Karpas-422 (cell line): ENCODE measurements around the gene PALM. TPM values are rescaled to one million over a fixed set of nuclear protein-coding genes. Genes with fewer than 3 reads are reported as not detected.

Experiments used
- DNase-seq: peaks from one replicate; pipeline ENCODE4 v3.0.0-alpha.2; 2015
- H2AFZ ChIP-seq: fragments of 200-600 bp; sonication (generic); 2 replicates; pipeline ENCODE4 v1.6.1; 2014; ENCODE audit warnings: antibody characterized with exemption, low read length, mixed read lengths
- H3K27ac ChIP-seq: fragments of 200-600 bp; sonication (generic); 2 replicates; pipeline ENCODE4 v1.5.1; 2014; ENCODE audit warnings: mild to moderate bottlenecking, low read length, moderate library complexity
- H3K27me3 ChIP-seq: fragments of 200-600 bp; sonication (generic); 2 replicates; pipeline ENCODE4 v1.6.1; 2014; ENCODE audit warnings: low read length, mixed read lengths
- H3K36me3 ChIP-seq: fragments of 200-600 bp; sonication (generic); 2 replicates; pipeline ENCODE4 v1.6.1; 2014; ENCODE audit warnings: low read length, mixed read lengths; ENCODE audit not compliant: insufficient read depth
- H3K4me1 ChIP-seq: fragments of 200-600 bp; sonication (generic); 2 replicates; pipeline ENCODE4 v1.6.1; 2014; ENCODE audit warnings: mild to moderate bottlenecking, low read length, mixed read lengths
- H3K4me2 ChIP-seq: fragments of 200-600 bp; sonication (generic); 2 replicates; pipeline ENCODE4 v1.6.1; 2014; ENCODE audit warnings: low read length, low read depth, mild to moderate bottlenecking; ENCODE audit not compliant: poor library complexity, severe bottlenecking
- H3K4me3 ChIP-seq: fragments of 200-600 bp; sonication (generic); 2 replicates; pipeline ENCODE4 v1.5.1; 2014; ENCODE audit warnings: mild to moderate bottlenecking, antibody characterized with exemption, low read length, mixed read lengths
- H3K79me2 ChIP-seq: fragments of 200-600 bp; sonication (generic); 2 replicates; pipeline ENCODE4 v1.6.1; 2014; ENCODE audit warnings: mild to moderate bottlenecking, low read length, mixed read lengths
- H3K9ac ChIP-seq: fragments of 200-600 bp; sonication (generic); 2 replicates; pipeline ENCODE4 v1.6.0; 2014; ENCODE audit warnings: low read length
- H3K9me2 ChIP-seq: fragments of 200-600 bp; sonication (generic), shearing (Covaris generic); replicated peaks from 2 replicates; pipeline ENCODE4 v1.6.0; 2014; ENCODE audit warnings: mild to moderate bottlenecking, low read length, moderate library complexity; ENCODE audit not compliant: insufficient read depth
- H3K9me3 ChIP-seq: fragments of 300-700, 200-600 bp; sonication (generic); 2 replicates; pipeline ENCODE4 v1.6.1; 2014; ENCODE audit warnings: low read length, mixed read lengths
- H4K20me1 ChIP-seq: fragments of 200-600 bp; sonication (generic); 2 replicates; pipeline ENCODE4 v1.6.1; 2014; ENCODE audit warnings: mild to moderate bottlenecking, antibody characterized with exemption, low read length, low read depth; ENCODE audit not compliant: insufficient read depth
- total RNA-seq: library from RNA; depleted of rRNA; stranded (reverse); fragments of >200 nt; shearing (Covaris generic); gene quantifications from 2 replicates; pipeline ENCODE4 v1.2.3, GENCODE V29; 2014; ENCODE audit warnings: low replicate concordance

The PALM gene
- total RNA-seq, 1 experiment from 2014 or later, result 3.5 TPM

DNA sequence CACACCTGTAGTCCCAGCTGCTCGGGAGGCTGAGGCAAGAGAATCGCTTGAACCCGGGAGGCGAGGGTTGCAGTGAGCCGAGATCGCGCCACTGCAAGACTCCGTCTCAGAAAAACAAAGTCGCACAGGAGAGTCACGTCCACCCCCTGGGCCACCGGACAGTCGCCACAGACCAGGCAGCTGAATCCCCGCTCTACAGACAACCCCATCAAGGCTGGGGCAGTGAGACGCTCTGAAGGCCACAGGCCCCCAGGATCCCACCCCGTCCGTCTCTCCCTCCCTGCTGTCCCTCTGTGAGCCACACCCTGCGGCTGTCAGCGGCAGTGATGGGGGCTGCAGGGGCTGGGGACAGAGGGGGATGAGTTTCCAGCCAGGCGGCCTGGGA, 73.1 kb downstream of the PALM start:
- Histone ChIP-seq H2AFZ (no peak overlapping the region), H3K27me3 (no peaks in the 10 kb centered on the region), H3K9ac (no peak overlapping the region), H3K4me3 (no peak overlapping the region), H3K27ac (no peak overlapping the region), H3K36me3 (no peaks in the 10 kb centered on the region), H3K9me2 (no peaks in the 10 kb centered on the region), H3K4me1 (no peaks in the 10 kb centered on the region), H3K9me3 (no peaks in the 10 kb centered on the region), H4K20me1 (no peaks in the 10 kb centered on the region), H3K4me2 (no peak overlapping the region), H3K79me2 (no peaks in the 10 kb centered on the region)
- no peak for DNase-seq

DNA sequence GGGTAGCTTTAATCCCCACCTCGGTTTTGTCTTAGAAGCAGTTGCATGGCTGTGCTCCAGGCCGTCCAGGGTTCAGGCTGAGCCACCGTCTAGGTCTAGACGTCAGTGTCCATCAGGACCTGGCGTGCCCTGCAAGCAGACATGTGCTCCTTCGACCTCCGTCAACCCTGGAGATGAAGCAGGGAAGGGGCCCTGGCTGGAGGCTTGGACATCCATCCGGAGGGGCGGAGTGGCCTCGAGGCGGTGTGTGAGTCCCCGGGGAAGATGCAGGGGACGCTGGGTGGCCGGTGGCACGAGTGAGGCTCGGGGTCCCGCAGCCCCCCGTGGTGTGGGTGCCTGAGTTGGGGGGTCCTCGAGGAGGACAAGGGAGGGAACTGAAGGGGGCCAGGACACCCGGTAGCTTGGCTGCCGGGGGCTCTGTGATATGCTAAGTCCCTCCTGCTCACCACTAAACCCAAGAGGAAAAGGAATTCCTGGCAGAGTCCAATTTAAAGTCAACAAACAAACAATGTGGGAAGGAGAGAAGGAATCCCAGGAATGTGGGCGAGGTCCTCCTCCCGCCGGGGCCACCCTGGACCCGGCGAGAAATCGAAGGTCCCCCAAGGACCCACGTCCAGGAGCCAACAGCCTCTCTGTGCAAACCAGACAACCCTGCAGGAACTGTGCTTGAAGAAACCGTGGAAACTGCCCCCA, 73.6 kb downstream of the PALM start:
- Histone ChIP-seq H3K36me3 (no peaks in the 10 kb centered on the region), H3K4me3 (no peak overlapping the region), H3K9ac (no peak overlapping the region), H3K27ac (no peak overlapping the region), H4K20me1 (no peaks in the 10 kb centered on the region), H3K4me2 (no peak overlapping the region), H3K79me2 (no peaks in the 10 kb centered on the region), H3K27me3 (no peaks in the 10 kb centered on the region), H3K9me2 (no peaks in the 10 kb centered on the region), H3K9me3 (no peaks in the 10 kb centered on the region), H3K4me1 (no peaks in the 10 kb centered on the region), H2AFZ (no peak overlapping the region)
- no peak for DNase-seq

DNA sequence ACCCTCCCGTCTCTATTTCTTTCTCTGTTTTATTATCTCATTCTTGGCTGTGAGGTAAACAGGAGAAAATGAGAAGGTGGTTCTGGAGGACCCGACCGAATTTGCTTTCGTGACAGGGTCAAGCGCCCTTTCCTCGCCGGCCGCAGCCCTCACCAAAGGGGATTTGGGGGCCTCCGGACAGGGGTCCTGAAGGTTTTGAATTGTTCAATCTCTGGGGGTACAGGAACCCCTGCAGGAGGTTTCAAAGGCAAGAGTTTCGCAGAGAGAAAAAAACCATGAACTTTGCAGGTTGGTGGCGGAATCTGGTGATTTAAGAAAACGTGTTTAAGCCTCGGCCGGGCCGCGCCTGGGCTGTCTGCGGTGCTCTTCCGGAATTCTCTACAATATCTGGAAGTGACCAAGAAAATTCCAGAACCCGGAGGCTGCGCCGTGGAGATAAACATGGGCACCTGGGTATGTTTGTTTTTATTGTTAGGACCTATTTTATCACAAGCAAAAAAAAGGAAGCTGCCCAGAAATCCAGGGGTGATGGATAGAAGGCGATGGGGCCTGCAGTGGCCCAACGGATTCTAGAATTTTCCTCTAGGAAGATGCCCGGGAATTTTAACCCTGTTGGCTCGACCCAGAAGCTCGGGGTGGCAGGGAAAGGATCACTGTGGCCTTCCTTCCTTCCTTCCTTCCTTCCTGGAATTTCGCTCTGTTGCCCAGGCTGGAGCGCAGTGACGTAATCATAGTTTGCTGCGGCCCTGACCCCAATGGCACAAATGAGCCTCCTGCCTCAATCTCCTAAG, 74.3 kb downstream of the PALM start:
- Histone ChIP-seq H4K20me1 (no peaks in the 10 kb centered on the region), H3K4me3 (no peak overlapping the region), H3K36me3 (no peaks in the 10 kb centered on the region), H3K4me2 (no peak overlapping the region), H2AFZ (no peak overlapping the region), H3K27me3 (no peaks in the 10 kb centered on the region), H3K9me2 (no peaks in the 10 kb centered on the region), H3K9me3 (no peaks in the 10 kb centered on the region), H3K4me1 (no peaks in the 10 kb centered on the region), H3K79me2 (no peaks in the 10 kb centered on the region), H3K27ac (no peak overlapping the region), H3K9ac (no peak overlapping the region)
- no peak for DNase-seq

- Histone ChIP-seq H4K20me1 (no peaks in the 10 kb centered on the region), H3K9me2 (no peaks in the 10 kb centered on the region), H3K9me3 (no peaks in the 10 kb centered on the region), H3K4me1 (no peaks in the 10 kb centered on the region), H3K4me3 (no peak overlapping the region), H3K36me3 (no peaks in the 10 kb centered on the region), H3K27me3 (no peaks in the 10 kb centered on the region), H3K79me2 (no peaks in the 10 kb centered on the region), H3K4me2 (no peak overlapping the region), H2AFZ (no peak overlapping the region), H3K27ac (no peak overlapping the region), H3K9ac (no peak overlapping the region)
- no peak for DNase-seq
Observed at GRCh38 chr19:784541-784940, 75.8 kb downstream of the PALM start.

DNA sequence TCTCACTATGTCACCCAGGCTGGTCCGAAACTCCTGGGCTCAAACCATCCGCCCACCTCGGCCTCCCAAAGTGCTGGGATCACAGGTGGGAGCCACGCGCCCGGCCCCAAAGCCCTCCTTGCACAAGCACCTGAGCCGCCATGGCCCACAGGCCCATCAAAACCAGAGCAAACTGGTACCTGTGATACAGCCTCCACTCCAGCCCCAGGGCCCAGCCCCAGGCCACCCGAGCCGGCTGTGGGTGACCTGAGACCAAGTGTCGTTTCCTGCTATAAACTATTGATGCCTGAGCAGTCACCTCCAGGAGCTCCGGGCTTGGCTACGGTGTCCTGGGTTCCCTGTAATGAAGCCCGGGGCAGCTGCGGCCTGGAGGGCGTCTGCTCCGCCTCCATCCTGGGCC, 78.8 kb downstream of the PALM start:
- Histone ChIP-seq H3K9me2 (no peaks in the 10 kb centered on the region), H3K4me1 (no peaks in the 10 kb centered on the region), H3K79me2 (no peaks in the 10 kb centered on the region), H3K27ac (no peak overlapping the region), H3K4me3 (no peak overlapping the region), H3K36me3 (no peaks in the 10 kb centered on the region), H3K9me3 (no peaks in the 10 kb centered on the region), H2AFZ (no peak overlapping the region), H3K27me3 (no peaks in the 10 kb centered on the region), H4K20me1 (no peaks in the 10 kb centered on the region), H3K9ac (no peak overlapping the region), H3K4me2 (no peak overlapping the region)
- DNase-seq, result no peak

GRCh38 chr19:788686-788982, 79.9 kb downstream of the PALM start:
- Histone ChIP-seq H2AFZ (no peak overlapping the region), H3K36me3 (no peaks in the 10 kb centered on the region), H3K9me2 (no peaks in the 10 kb centered on the region), H3K27ac (no peak overlapping the region), H3K9ac (no peak overlapping the region), H3K4me1 (no peaks in the 10 kb centered on the region), H4K20me1 (no peaks in the 10 kb centered on the region), H3K79me2 (no peaks in the 10 kb centered on the region), H3K9me3 (no peaks in the 10 kb centered on the region), H3K27me3 (no peaks in the 10 kb centered on the region), H3K4me3 (no peak overlapping the region), H3K4me2 (no peak overlapping the region)
- no peak for DNase-seq

DNA sequence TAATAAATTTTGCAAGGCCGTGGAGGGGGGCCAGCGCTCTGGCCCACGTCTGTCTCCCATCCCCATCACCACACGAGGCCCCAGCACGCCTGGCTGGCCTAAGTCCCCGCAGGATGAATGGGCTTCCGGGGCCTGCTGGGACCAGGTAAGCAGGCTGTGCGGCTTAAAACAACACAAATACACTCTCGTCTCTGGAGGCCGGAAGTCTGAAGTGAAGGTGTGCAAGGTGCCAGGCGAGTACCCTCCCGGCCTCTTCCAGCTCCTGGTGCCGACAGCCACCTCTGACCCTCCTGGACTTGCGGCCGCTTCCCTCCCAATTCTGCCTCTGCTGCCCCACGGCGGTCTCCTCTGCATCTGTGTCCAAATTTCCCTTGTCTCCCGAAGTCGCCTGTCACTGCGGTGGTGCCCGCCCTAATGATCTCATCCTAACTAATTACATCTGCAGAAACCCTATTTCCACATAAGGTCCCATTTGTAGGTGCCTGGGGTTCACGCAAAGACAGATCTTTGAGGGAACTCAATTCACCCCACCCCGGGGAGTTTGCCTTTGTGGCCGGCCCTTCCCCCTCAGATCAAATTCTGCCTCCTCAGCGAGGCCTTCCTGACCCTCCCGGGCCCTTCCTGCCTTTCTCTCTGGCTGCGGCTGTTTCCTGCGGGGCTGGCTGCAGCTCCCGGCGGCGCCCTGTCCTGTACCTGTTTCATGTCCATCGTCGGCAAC, 80.4 kb downstream of the PALM start:
- no peaks in the 10 kb centered on the region for H3K79me2 ChIP-seq
- H3K4me3 ChIP-seq, result no peak overlapping the region
- H2AFZ ChIP-seq, result no peak overlapping the region
- H3K4me1 ChIP-seq, result no peaks in the 10 kb centered on the region
- H3K27me3 ChIP-seq, result no peaks in the 10 kb centered on the region
- no peak overlapping the region for H3K27ac ChIP-seq
- H3K9me2 ChIP-seq, result no peaks in the 10 kb centered on the region
- H3K9ac ChIP-seq, result no peak overlapping the region
- H3K4me2 ChIP-seq, result no peak overlapping the region
- no peak for DNase-seq
- H4K20me1 ChIP-seq, result no peaks in the 10 kb centered on the region
- no peaks in the 10 kb centered on the region for H3K36me3 ChIP-seq
- no peaks in the 10 kb centered on the region for H3K9me3 ChIP-seq

DNA sequence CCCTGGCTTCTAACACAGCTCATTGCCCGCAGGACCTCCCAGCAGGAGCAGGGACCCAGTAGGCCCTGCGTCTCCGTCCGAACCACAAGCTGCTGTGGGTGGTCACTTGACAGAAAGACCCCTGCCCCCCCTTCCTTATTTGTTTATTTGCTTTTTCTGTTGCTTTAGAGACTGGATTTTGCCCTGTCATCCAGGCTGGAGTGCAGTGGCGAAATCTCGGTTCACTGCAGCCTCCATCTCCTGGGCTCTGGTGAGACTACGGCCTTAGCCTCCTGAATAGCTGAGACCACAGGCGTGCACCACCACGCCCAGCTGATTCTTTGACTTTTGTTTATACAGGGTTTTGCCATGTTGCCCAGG, 80.9 kb downstream of the PALM start:
- no peak for DNase-seq
- no peak overlapping the region for H3K4me2 ChIP-seq
- H3K4me3 ChIP-seq, result no peak overlapping the region

More for the DNA sequence above, 80.9 kb downstream of the PALM start:
- no peak overlapping the region for H3K27ac ChIP-seq
- H4K20me1 ChIP-seq, result no peaks in the 10 kb centered on the region
- no peaks in the 10 kb centered on the region for H3K9me2 ChIP-seq
- no peaks in the 10 kb centered on the region for H3K9me3 ChIP-seq
- H3K79me2 ChIP-seq, result no peaks in the 10 kb centered on the region
- no peak overlapping the region for H2AFZ ChIP-seq
- H3K4me1 ChIP-seq, result no peaks in the 10 kb centered on the region
- no peaks in the 10 kb centered on the region for H3K36me3 ChIP-seq
- no peak overlapping the region for H3K9ac ChIP-seq
- no peaks in the 10 kb centered on the region for H3K27me3 ChIP-seq
